Measurements from ENCODE around the gene CIB1. TPM values are rescaled to one million over a fixed set of nuclear protein-coding genes. Genes with fewer than 3 reads are reported as not detected.

The CIB1 gene
- polyA plus RNA-seq, 1 of the 3 experiments (the other 2 are of a cell fraction), result 87.9 TPM

DNA sequence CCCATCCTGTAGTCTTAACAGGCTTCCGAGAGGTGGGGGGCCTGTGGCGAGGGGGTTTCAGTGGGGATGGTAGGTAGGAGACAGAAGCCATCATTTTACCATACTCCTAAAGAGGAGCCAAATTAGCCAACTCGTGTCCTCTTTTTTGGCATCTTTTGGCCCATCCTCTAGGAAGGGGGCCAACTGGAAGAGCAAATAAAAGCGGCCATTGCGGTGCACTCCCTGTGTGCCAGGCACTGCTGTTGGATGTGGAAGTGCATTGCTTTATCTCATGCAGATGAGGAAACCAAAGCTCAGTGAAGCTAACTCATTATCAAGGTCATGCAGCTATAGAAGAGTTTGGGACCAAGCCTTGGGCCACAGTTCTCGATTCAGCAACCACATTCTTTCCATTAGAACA lies 26.5 kb downstream of the CIB1 start (continued):
- TF ChIP-seq TCF12 (IDR thresholded peaks at IDR 0.05) (no peak), SIN3A (IDR thresholded peaks at IDR 0.05; ENCODE audit: borderline replicate concordance, low read depth, low read length) (no peak), RCOR1 (IDR thresholded peaks at IDR 0.05; ENCODE audit: low read length) (no peak), GABPA (IDR thresholded peaks at IDR 0.05; ENCODE audit: low read depth) (no peak), ELF1 (IDR thresholded peaks at IDR 0.05) (no peak)
- TF ChIP-seq, protein P1, sequence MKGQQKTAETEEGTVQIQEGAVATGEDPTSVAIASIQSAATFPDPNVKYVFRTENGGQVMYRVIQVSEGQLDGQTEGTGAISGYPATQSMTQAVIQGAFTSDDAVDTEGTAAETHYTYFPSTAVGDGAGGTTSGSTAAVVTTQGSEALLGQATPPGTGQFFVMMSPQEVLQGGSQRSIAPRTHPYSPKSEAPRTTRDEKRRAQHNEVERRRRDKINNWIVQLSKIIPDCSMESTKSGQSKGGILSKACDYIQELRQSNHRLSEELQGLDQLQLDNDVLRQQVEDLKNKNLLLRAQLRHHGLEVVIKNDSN (IDR thresholded peaks at IDR 0.05; ENCODE audit: borderline replicate concordance, low read depth), result no peak

DNA sequence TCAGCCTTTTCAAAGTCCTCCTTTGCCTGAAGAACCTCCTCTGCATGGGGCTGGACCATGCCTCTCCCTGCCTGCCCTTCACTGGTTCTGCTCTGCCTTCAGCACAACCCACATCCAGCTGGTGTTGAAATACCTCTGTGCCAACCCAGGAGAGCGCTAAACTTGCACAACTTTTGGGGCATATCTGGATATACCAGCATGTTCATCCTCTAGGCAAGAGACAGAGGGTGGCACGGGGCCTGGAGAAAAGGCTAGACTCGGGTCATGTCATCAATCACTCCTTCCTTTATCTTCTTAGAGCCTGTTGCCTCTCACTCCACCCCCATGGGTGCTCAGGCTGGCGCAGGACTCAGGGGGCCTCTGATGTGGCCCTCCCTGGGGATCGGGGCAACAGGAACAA lies 27.9 kb downstream of the CIB1 start:
- Histone ChIP-seq H3F3A (replicated peaks; ENCODE audit: insufficient read depth) (no peaks in the 10 kb centered on the region), H3K4me1 (ENCODE audit: control insufficient read depth in 1 of 2, insufficient read depth in 2 of 2, low read depth in 1 of 2, low read length in 1 of 2) (peaks cover under 1 to 53% of the 10 kb centered on the region in 2 experiments; a peak in 3 of 4 replicates), H3K27ac (ENCODE audit: low read depth in 2 of 2, low read length in 1 of 2) (no peak overlapping the region; a peak in 1 of 4 replicates), H2AFZ (ENCODE audit: low read depth) (no peak overlapping the region), H3K9me2 (no peaks in the 10 kb centered on the region), H3K27me3 (ENCODE audit: insufficient read depth) (no peaks in the 10 kb centered on the region), H3K36me3 (replicated peaks in 1 of 2; ENCODE audit: control insufficient read depth in 1 of 2, insufficient read depth in 2 of 2, low read length in 1 of 2) (peaks cover 3 to 11% of the 10 kb centered on the region in 2 experiments), H3K9me3 (no peaks in the 10 kb centered on the region), H4K20me1 (ENCODE audit: insufficient read depth) (0 out of 2 replicates have a peak, but pooled peaks cover 4% of the 10 kb centered on the region), H3K4me2 (no peak overlapping the region), H3K9ac (no peak overlapping the region), H3K4me3 (ENCODE audit: low read depth in 2 of 2, low read length in 1 of 2) (no peak overlapping the region), H3K79me2 (ENCODE audit: insufficient read depth) (peaks cover 55% of the 10 kb centered on the region)
- ChIA-PET CTCF (interaction anchor here (1.1 to 9.0 kb wide), 9 partner anchors 10 to 312 kb away, joined by 3 to 74 read pairs (median 6); partner anchors contain the start of genes AP3S2, CIB1 and GDPGP1), POLR2A (interaction anchor here (1.5 kb wide), 1 partner anchor 13 kb away, joined by 7 read pairs; no protein-coding TSS in a partner anchor)
- DNase-seq, result no peak
- TF ChIP-seq TAF1 (IDR thresholded peaks at IDR 0.05; ENCODE audit: borderline replicate concordance, low read depth, low read length), result no peak
- TF ChIP-seq NRF1 (IDR thresholded peaks at IDR 0.05; ENCODE audit: low read depth, low read length), result no peak
- no peak for TF ChIP-seq GABPA (IDR thresholded peaks at IDR 0.05; ENCODE audit: low read depth)
- TF ChIP-seq RFX5 (IDR thresholded peaks at IDR 0.05; ENCODE audit: low read length), result no peak
- TF ChIP-seq, protein P2, sequence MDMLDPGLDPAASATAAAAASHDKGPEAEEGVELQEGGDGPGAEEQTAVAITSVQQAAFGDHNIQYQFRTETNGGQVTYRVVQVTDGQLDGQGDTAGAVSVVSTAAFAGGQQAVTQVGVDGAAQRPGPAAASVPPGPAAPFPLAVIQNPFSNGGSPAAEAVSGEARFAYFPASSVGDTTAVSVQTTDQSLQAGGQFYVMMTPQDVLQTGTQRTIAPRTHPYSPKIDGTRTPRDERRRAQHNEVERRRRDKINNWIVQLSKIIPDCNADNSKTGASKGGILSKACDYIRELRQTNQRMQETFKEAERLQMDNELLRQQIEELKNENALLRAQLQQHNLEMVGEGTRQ (IDR thresholded peaks at IDR 0.05; ENCODE audit: borderline replicate concordance, low read depth, low read length), result no peak
- TF ChIP-seq EZH2phosphoT487 (IDR thresholded peaks at IDR 0.05; ENCODE audit: borderline replicate concordance, low read depth), result no peak
- TF ChIP-seq FOSL2 (IDR thresholded peaks at IDR 0.05; ENCODE audit: borderline replicate concordance, low read depth), result no peak
- TF ChIP-seq MXI1 (IDR thresholded peaks at IDR 0.05; ENCODE audit: low read depth, low read length), result no peak
- TF ChIP-seq FOXM1 (IDR thresholded peaks at IDR 0.05; ENCODE audit: low read depth), result no peak
- TF ChIP-seq JUND (IDR thresholded peaks at IDR 0.05), result no peak
- no peak for TF ChIP-seq CHD2 (IDR thresholded peaks at IDR 0.05; ENCODE audit: low read length, partially characterized antibody)
- no peak for TF ChIP-seq TEAD4 (IDR thresholded peaks at IDR 0.05; ENCODE audit: borderline replicate concordance, insufficient read depth)
- no peak for TF ChIP-seq GATA2 (CRISPR knock-in tag; IDR thresholded peaks at IDR 0.05)
- TF ChIP-seq MEF2A (IDR thresholded peaks at IDR 0.05; ENCODE audit: borderline replicate concordance, low read depth), result no peak
- TF ChIP-seq, protein P1 (IDR thresholded peaks at IDR 0.05; ENCODE audit: borderline replicate concordance, low read depth), result no peak
- WGBS (ENCODE audit: low lambda C conversion rate), result 69% methylated on average over 4 of the region's 5 CpGs

Data from SK-N-SH (cell line).